Measurements from ENCODE around the gene MED6. TPM values are rescaled to one million over a fixed set of nuclear protein-coding genes. Genes with fewer than 3 reads are reported as not detected.

The MED6 gene
- total RNA-seq (2016; rRNA removed; fragmentation: Illumina TruSeq; extraction: Trizol) = 47.8 and 64.0 TPM in 2 replicates
- total RNA-seq (2016; cell fraction: cytosol; rRNA removed; fragmentation: Illumina TruSeq; extraction: Trizol; ENCODE audit: low read depth) = 14.6 and 15.6 TPM in 2 replicates
- 48.4 and 70.6 TPM in 2 replicates for total RNA-seq (2016; cell fraction: insoluble cytoplasmic fraction; rRNA removed; fragmentation: Illumina TruSeq; extraction: Trizol)
- total RNA-seq (2016; cell fraction: membrane; rRNA removed; fragmentation: Illumina TruSeq; extraction: Trizol) = 15.7 and 19.1 TPM in 2 replicates
- total RNA-seq (2016; cell fraction: nucleus; rRNA removed; fragmentation: Illumina TruSeq; extraction: Trizol) = 45.6 and 46.7 TPM in 2 replicates
- polyA plus RNA-seq (2011; rRNA removed) = 38.1 and 44.8 TPM in 2 replicates
- polyA plus RNA-seq (2011; cell fraction: cytosol; rRNA removed) = 20.6 and 34.1 TPM in 2 replicates
- 10.4 and 12.4 TPM in 2 replicates for polyA plus RNA-seq (2011; cell fraction: nucleus; rRNA removed)
- polyA plus RNA-seq (2012) = 33.6 and 49.3 TPM in 2 replicates
- polyA plus RNA-seq (2016; cell fraction: cytosol; fragmentation: Illumina TruSeq; extraction: Trizol; ENCODE audit: low read depth) = 5.6 and 7.1 TPM in 2 replicates
- polyA plus RNA-seq (2016; cell fraction: insoluble cytoplasmic fraction; fragmentation: Illumina TruSeq; extraction: Trizol; ENCODE audit: low read depth) = 69.2 and 87.2 TPM in 2 replicates
- polyA plus RNA-seq (2016; cell fraction: membrane; fragmentation: Illumina TruSeq; extraction: Trizol; ENCODE audit: low read depth) = 11.2 and 12.2 TPM in 2 replicates
- 42.8 TPM in 2 replicates for polyA plus RNA-seq (2016; cell fraction: nucleus; fragmentation: Illumina TruSeq; extraction: Trizol; ENCODE audit: insufficient read depth, low read depth)
- 21.9 and 34.5 TPM in 2 replicates for polyA minus RNA-seq (2011; rRNA and poly(A)+ RNA removed; ENCODE audit: low replicate concordance)
- 17.6 and 17.8 TPM in 2 replicates for polyA minus RNA-seq (2011; cell fraction: cytosol; rRNA and poly(A)+ RNA removed)
- 144 and 149 TPM in 2 replicates for polyA minus RNA-seq (2011; cell fraction: nucleus; rRNA and poly(A)+ RNA removed)
- Bru-seq, nascent RNA = percentile 95 among the genes with signal in this experiment
- BruChase-seq, experiment 1, labeled RNA remaining after a 6-hour chase = percentile 91 among the genes with signal in this experiment
- percentile 95 among the genes with signal in this experiment for BruChase-seq, experiment 2, labeled RNA remaining after a 2-hour chase
- long read RNA-seq, experiment 1, transcript MED6-201 (8 exons, 1,995 nt) = major isoform, 13 of 14 reads
- long read RNA-seq, experiment 1, partial matches to known transcripts = 0 of 14 reads
- long read RNA-seq, experiment 1, other reads (novel, unspliced or antisense) = 1 of 14 reads
- long read RNA-seq, experiment 2, transcript MED6-201 (8 exons, 1,995 nt) = major isoform, 42 of 85 reads
- long read RNA-seq, experiment 2, partial matches to known transcripts = 17 of 85 reads
- long read RNA-seq, experiment 2, other reads (novel, unspliced or antisense) = 23 of 85 reads

DNA sequence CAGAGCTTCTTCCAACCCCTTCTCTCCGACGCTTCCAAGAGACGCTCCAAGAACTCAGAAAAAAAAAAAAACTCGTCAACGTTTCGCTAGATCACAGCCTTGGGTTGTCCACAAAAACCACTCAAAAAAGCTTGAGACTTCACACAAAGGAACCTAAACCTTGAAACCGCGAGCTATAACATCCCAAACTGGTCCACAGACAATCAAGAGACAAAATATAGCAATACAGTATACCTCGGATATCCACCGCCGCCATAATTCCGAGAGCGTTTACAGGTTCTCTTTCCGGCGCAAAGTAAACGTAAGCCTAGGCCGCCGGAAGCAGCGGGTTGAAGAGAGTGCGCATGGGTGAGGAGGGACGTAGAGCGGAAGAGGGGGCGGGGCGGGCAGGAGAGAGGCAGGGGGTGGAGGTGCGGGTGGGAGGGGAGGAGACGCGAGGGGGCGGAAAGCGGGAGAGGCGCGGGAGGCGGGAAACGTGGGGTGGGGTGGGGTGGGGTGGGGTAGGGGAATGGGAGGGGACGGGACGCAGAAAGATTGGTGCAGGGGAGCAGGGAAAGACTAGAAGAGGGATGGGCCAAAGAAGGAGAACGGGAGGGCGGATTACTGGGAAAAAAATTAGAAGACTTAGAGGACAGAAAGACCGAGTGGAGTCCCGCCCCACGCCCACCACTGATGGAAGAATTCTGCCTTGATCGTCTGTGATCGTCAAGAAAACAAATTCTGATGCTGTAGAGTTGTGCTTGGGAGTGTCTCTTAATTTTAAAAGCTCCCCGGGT is at the start of gene MED6:
Gene MED6, minus strand, starts transcription at position 274 of the 776 bp plus-strand sequence. Its CDS starts 18 bp downstream, at position 256.
- CTCF ChIA-PET (ENCODE audit: low intra/inter-chr PET ratio, low total read pairs) = no interaction called here
- POLR2A ChIA-PET = interaction anchor here (1.0 to 1.6 kb wide), 2 partner anchors 107 to 209 kb away, joined by 3 to 6 read pairs; partner anchors contain the start of gene MAP3K9
- no TSS peak for BruUV-seq (replicated peaks)
- TF ChIP-seq MAX (IDR thresholded peaks at IDR 0.05) (peak; percentile 57), SAP130 (CRISPR knock-in tag; IDR thresholded peaks at IDR 0.05; ENCODE audit: low read depth) (peak; percentile 83), IRF2 (CRISPR knock-in tag; IDR thresholded peaks at IDR 0.05) (peak; percentile 76), MAZ (IDR thresholded peaks at IDR 0.05; ENCODE audit: borderline replicate concordance, low read depth, low read length) (0 out of 2 replicates have a peak, but pooled peaks have one; percentile 29), MAZ (CRISPR knock-in tag; IDR thresholded peaks at IDR 0.05; ENCODE audit: low read depth) (no peak), ELF1 (CRISPR knock-in tag; IDR thresholded peaks at IDR 0.05) (peak; percentile 87), MED1 (CRISPR knock-in tag; IDR thresholded peaks at IDR 0.05) (0 out of 2 replicates have a peak, but pooled peaks have one; percentile 14), SP2 (CRISPR knock-in tag; IDR thresholded peaks at IDR 0.05) (peak; percentile 67), POLR2A (IDR thresholded peaks at IDR 0.05; ENCODE audit: insufficient read depth in 1 of 2, low read depth in 2 of 2, low read length in 2 of 2) (peak; percentile 43 to 85; a peak in 2 of 4 replicates), ERF (CRISPR knock-in tag; IDR thresholded peaks at IDR 0.05) (0 out of 2 replicates have a peak, but pooled peaks have one; percentile 32), GATA4 (IDR thresholded peaks at IDR 0.05; ENCODE audit: borderline replicate concordance, low read depth) (no peak), REPIN1 (CRISPR knock-in tag; IDR thresholded peaks at IDR 0.05; ENCODE audit: borderline replicate concordance, low read depth) (peak; percentile 22; the same call in 1 of the 2 replicates), NCOA2 (CRISPR knock-in tag; IDR thresholded peaks at IDR 0.05) (0 out of 2 replicates have a peak, but pooled peaks have one; percentile 14)
- TF ChIP-seq, protein P1, sequence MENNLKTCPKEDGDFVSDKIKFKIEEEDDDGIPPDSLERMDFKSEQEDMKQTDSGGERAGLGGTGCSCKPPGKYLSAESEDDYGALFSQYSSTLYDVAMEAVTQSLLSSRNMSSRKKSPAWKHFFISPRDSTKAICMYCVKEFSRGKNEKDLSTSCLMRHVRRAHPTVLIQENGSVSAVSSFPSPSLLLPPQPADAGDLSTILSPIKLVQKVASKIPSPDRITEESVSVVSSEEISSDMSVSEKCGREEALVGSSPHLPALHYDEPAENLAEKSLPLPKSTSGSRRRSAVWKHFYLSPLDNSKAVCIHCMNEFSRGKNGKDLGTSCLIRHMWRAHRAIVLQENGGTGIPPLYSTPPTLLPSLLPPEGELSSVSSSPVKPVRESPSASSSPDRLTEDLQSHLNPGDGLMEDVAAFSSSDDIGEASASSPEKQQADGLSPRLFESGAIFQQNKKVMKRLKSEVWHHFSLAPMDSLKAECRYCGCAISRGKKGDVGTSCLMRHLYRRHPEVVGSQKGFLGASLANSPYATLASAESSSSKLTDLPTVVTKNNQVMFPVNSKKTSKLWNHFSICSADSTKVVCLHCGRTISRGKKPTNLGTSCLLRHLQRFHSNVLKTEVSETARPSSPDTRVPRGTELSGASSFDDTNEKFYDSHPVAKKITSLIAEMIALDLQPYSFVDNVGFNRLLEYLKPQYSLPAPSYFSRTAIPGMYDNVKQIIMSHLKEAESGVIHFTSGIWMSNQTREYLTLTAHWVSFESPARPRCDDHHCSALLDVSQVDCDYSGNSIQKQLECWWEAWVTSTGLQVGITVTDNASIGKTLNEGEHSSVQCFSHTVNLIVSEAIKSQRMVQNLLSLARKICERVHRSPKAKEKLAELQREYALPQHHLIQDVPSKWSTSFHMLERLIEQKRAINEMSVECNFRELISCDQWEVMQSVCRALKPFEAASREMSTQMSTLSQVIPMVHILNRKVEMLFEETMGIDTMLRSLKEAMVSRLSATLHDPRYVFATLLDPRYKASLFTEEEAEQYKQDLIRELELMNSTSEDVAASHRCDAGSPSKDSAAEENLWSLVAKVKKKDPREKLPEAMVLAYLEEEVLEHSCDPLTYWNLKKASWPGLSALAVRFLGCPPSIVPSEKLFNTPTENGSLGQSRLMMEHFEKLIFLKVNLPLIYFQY (CRISPR knock-in tag; IDR thresholded peaks at IDR 0.05; ENCODE audit: borderline replicate concordance) = no peak

More for the DNA sequence above, at the start of gene MED6:
- Histone ChIP-seq H3K9ac (ENCODE audit: insufficient read depth, low read depth, low read length) (peak within 1 kb of the TSS; percentile 95), H3K4me2 (ENCODE audit: low read depth, low read length) (peak within 1 kb of the TSS; percentile 94), H3K79me2 (ENCODE audit: insufficient read depth, low read length) (peaks cover 45% of the 10 kb centered on the region), H3K27me3 (ENCODE audit: control insufficient read depth in 1 of 2, insufficient read depth in 2 of 2, low read length in 2 of 2) (peaks cover 0 to 7% of the 10 kb centered on the region in 2 experiments; a peak in 1 of 5 replicates), H3K9me3 (ENCODE audit: low read length) (no peaks in the 10 kb centered on the region), H4K20me1 (ENCODE audit: insufficient read depth, low read length) (no peaks in the 10 kb centered on the region; the same call in 1 of the 2 replicates), H3K36me3 (replicated peaks in 1 of 2; ENCODE audit: control insufficient read depth in 1 of 2, insufficient read depth in 2 of 2, low read length in 2 of 2) (peaks cover 2 to 10% of the 10 kb centered on the region in 2 experiments; a peak in 3 of 5 replicates), H2AFZ (ENCODE audit: low read length) (peak within 1 kb of the TSS; percentile 100), H3K4me3 (replicated peaks in 1 of 3; ENCODE audit: insufficient read depth in 1 of 3, low read depth in 2 of 3, low read length in 3 of 3) (peak within 1 kb of the TSS; percentile 90 to 99 (median 98)), H3K27ac (ENCODE audit: extremely low read length, insufficient read depth, low read length) (peak within 1 kb of the TSS; percentile 86), H3K4me1 (ENCODE audit: insufficient read depth, low read length) (peaks cover 23% of the 10 kb centered on the region)
- intact Hi-C loops (cut with micrococcal nuclease; ENCODE audit: unreplicated experiment) (no loop called here), in situ Hi-C loops (cut with HindIII; ENCODE audit: extremely low pct_ligation_motif_present, low pct_unique_long_range_greater_than_20kb) (loop anchor here (25.0 kb wide), 1 partner anchor 362 kb away; no protein-coding TSS in a partner anchor)
- WGBS (ENCODE audit: low lambda C conversion rate) = 1% methylated on average over 43 of the region's 43 CpGs
- ATAC-seq (peak; percentile 99), DNase-seq (ENCODE audit: low spot score) (peak; percentile 89), FAIRE-seq (peak; percentile 47)

Data from HepG2 (cell line).